CD4-positive, alpha-beta T cell treated with Interferon gamma for 1 hour (primary cell): Measurements from ENCODE around the gene NRXN3.

ENCODE experiments used
- DNase-seq: peaks from one replicate; pipeline ENCODE4 v3.0.0-alpha.2; 2020

The NRXN3 gene

GRCh38 chr14:78752518-78753188 lies 582.5 kb downstream of the NRXN3 start:
- DNase-seq, result no peak

- DNase-seq, result no peak
Measured at GRCh38 chr14:78754059-78754458, 583.9 kb downstream of the NRXN3 start.

GRCh38 chr14:78758333-78758732 lies 588.2 kb downstream of the NRXN3 start:
- no peak for DNase-seq

DNA sequence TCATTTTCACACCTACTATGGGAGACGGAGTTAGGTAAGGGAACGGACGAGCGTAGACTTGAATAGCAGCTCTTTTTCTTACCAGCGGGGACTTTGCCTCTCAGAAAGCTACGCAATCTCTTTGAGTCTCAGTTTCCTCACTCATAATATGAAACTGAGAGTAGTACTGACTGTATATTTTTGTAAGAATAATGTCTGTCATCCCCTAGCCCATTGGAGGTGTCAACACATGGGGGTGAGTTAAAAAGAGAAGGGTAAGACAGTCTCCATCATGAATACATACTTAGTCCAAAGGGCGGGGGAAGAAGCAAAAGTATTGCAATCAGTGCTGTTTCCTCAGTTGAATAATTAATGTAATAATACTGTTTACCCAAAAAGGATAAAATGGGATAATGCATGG lies 592.2 kb downstream of the NRXN3 start:
- DNase-seq, result no peak

DNA sequence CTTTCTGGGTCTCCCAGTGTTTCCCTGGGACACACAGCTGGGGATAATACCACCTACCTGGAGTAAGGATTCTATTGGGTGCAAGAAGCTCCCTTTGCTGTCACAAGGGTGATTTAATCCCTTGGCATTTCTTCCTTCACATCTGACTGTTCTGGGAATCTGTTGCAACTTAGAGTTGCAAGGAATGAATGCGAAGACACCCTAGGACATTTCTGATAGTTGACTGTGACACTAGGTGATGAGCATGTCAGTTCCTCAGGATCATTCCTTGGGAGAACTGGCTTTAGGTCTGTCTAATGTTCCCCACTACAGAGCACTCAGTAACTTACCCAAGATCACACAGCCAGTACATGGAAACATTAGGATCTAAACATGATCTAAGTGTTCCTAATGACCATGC lies 593.6 kb downstream of the NRXN3 start:
- no peak for DNase-seq

DNA sequence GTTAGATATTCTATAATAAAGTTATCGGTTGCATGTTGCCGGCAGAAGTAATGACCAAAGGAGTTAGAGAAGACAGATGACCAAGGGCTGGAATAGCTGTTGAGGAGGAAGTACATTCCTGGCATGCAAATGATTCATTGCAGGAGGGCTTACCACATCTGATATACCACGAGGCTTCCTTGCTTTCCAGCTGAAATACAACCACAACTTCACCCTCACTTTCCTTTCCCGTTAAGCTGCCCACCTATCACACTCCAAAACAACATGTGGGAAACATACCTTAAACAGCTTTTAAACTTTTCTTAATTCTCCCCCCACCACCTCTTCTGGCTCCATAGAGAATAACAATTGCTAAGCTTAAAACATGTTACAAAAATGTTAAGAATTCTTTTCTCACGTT lies 594.1 kb downstream of the NRXN3 start:
- no peak for DNase-seq

DNA sequence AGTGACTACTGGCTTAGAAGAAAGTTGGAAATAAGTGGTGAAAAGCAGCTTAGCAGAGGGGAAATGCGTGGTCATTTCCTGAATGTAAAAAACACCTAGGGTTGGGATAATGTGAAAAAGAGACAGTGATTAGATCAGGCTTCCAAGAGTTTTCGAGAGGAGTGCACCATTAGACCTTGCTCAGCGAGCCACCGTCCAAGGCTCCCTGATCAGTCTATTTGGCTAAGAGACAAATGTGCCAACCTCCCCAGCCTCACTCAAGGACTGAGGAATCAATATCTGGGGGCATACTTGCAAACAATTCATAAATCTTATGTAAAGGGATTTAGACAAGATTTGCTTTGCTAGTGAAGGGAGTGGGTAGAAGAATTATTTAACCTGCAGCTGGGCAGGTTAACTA lies 594.5 kb downstream of the NRXN3 start:
- DNase-seq, result no peak

- DNase-seq, result no peak
Measured at GRCh38 chr14:78767436-78767835, 597.3 kb downstream of the NRXN3 start.

DNA sequence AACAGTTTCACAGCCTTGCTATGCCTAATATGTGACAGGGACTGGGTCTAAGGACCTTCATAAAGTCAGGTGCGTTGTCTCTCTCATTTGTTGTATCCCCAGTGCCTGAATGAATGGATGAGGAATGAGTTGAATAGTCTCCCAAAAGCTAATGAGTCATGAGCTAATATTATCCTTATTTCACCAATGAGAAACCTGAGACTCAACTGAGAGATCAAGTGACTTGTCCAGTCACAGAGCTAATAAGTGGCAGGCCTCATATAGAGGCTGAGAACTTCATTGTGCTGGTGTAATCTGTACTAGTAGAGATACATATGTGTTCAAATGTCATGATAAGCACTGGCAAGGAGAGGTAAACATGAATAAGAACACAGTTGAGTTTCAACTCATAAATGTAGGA lies 612.4 kb downstream of the NRXN3 start:
- DNase-seq, result no peak

DNA sequence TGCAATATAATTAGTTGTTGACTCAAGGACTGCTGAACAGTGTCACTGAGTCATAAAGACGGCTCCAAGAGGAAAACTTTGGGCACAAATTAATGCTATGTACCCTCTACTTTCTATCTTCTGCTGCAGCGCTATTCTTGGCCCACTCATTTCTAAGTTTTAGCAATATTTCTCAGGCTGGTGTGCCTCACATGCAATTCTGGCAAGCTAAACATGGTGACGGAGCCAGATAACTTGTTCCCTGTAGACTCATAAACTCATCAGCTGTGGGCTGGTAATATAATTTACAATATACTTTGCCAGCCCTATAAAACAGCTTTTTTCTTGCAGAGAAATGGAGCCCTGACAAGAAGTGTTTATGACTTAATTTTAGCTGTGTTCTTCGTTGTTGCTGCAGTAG lies 615.1 kb downstream of the NRXN3 start:
- DNase-seq, result no peak

GRCh38 chr14:78788467-78789360 lies 618.5 kb downstream of the NRXN3 start:
- DNase-seq, result no peak

DNA sequence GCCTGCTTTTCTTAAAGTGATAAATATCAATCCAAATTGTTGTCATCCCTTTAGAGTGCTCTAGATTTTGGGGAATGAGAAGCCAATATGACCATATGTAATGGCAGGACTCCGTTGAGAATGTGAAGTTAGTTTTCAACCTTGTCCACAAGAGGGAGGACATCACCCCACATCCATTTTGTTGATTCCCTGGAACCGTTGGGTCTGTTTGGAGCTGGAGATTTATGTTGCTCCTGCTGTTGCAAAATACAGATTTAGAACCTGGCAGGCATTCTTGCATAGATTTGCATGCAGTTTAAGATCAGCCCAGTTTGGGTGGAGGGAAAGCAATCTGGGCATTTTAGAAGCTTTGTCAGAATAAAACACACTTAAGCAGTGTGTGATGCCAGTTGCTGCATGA lies 620.1 kb downstream of the NRXN3 start:
- no peak for DNase-seq

- DNase-seq, result no peak
Measured at GRCh38 chr14:78798757-78799156, 628.6 kb downstream of the NRXN3 start.

GRCh38 chr14:78805570-78805969 lies 635.4 kb downstream of the NRXN3 start:
- DNase-seq, result no peak

DNA sequence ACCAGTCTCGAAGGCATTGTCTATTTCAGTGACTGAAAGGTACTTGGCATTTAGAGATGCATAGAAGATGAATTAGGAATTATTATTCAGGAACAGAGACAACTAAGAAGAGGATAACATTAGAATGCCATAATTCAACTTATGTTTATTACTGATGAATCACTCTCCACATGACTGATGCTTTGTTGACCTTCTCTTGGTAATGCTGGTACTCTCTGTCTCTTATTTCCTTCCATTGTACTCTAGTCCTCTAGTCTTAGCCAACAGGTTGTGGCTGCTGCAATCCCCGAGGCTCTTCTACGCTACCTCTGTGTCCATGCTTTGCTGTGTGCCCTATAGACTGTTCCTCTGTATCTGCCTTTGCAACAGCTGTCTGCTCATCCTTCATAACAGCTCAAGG lies 652.9 kb downstream of the NRXN3 start:
- no peak for DNase-seq

DNA sequence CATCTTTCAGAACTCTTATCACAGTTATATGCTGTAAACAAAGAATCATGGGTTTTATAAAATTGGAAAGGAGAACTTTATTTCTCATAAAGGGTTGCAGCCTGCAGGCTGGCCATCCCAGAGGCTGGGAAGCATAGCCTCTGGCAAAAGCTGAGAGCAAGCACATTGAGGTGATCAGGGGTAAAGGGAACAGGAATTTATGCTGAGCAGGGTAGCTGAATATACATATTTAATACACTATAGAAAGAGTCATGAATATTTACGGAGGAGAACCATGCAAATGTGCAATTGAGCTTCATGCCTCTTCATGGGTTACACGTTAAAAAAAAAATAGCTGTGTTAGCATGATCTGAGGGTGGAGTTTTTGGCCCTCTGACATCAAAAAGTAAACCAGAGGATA lies 653.3 kb downstream of the NRXN3 start:
- no peak for DNase-seq

GRCh38 chr14:78829274-78829673 lies 659.1 kb downstream of the NRXN3 start:
- DNase-seq, result no peak

DNA sequence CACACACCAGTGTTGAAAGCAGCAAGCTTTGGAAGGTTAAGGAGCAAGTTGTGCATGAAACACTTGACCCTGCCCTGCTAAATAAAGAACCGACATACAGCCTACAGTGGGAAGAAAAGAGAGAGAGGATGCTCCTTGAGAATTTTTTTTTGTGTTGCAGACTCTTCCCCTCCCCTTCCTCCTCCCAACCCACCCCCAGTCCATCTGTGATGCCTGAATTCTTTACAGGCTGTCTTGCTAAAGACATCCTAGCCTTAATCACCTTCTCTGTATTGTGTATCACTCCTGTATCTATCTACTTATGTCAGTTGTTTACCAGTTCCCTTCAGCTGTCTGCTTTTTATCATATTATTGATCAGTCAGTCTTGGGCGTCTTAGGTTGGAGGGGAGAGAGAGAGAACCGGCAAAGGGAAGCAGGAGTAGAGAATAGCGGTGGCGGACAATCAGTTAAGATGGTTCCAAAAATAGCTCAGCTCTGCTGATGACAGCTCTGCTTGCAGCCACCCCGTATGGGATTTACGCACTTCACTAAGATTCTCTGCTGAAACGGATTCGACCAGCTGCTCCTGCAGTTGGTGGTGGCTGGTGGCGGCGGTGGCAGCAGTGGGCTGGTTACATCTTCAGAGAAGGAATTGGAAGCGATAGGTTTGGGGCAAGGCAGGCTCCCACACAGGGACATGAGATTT lies 664.7 kb downstream of the NRXN3 start:
- DNase-seq, result no peak

- DNase-seq, result no peak
Measured at GRCh38 chr14:78835909-78836308, 665.7 kb downstream of the NRXN3 start.

DNA sequence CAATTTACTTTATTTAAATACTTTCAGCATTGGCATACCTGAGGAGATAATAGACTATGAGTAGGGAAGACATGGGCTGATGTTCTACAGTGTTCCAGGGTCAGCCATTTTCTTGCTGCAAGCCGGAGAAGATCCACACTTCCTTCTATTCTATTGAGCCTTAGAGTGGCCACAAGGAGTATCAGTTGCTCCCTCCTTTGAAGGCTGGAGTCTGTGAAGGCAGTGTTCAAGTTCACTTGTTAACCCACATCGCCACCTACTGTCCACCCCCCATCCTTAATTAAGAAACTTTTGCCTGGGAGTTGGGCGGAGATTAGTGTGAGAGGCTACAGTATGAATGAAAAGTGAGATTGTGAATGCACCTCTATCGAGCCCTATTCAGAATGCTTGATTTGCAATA lies 666.6 kb downstream of the NRXN3 start:
- DNase-seq, result no peak

- no peak for DNase-seq
Measured at GRCh38 chr14:78838959-78839358, 668.8 kb downstream of the NRXN3 start.

DNA sequence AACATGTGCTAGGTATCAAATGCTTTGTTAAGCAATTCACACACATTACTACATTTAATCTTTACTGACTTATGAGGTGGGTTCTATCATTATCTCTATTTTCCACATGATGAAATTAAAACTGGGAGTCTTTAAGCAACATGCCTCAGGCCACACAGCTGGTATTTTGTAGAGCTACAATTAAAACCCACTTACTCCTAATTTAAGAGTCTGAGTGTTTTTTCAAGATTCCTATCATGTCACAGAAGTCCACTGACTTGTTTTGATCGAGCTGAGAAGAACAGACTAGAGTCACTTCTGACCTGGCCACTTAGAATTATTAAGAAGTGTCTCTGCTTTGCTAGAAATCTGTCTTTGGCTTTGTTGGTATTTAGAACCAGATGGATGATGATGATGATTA lies 670.7 kb downstream of the NRXN3 start:
- no peak for DNase-seq

- DNase-seq, result no peak
Measured at GRCh38 chr14:78847801-78848200, 677.6 kb downstream of the NRXN3 start.

DNA sequence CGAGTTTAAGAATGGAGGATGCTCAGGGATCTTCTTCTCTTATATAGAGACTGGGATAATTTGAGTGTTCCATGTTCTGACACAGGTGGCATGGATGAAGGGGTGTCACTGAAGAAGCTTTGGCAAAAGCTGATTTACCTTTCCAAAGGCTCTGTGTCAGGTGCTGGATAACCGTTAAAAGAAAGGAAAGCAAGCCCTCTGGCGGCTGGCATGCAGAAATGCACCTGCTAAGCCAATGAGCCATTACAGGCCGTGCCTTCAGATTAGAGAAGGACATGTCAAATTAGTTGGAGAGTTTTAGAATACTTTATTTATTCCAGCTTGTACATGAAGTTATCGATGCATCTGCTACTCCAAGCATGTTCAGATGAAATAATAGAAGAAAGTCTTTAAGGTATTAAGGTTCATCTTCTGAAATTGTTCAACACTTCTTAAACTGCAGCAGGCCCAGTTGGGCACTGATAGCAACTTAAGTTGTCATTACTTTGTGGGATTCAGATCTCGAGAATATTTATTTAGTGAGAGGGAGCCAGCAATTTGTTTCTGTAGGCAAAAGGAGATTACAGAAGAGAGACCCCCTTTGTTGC lies 678.2 kb downstream of the NRXN3 start:
- DNase-seq, result no peak
